Endodermal cell (in vitro differentiated cells): ENCODE results near the gene KCNJ9. TPM values are rescaled to one million over a fixed set of nuclear protein-coding genes. Genes with fewer than 3 reads are reported as not detected.

Experiments
- DNase-seq: peaks from one replicate; pipeline ENCODE4 v3.0.0-alpha.2; 2017
- H3K27ac ChIP-seq: 2 replicates; pipeline ENCODE4 v1.5.1; 2013; ENCODE audit warnings: mild to moderate bottlenecking, low read depth, low read length, moderate library complexity
- H3K27me3 ChIP-seq: 2 replicates; pipeline ENCODE4 v1.6.1; 2013; ENCODE audit warnings: mild to moderate bottlenecking, low read length, moderate library complexity; ENCODE audit not compliant: insufficient read depth, control insufficient read depth, poor library complexity, severe bottlenecking
- H3K36me3 ChIP-seq: 2 replicates; pipeline ENCODE4 v1.7.0; 2013; ENCODE audit warnings: mild to moderate bottlenecking, low read length, moderate library complexity; ENCODE audit not compliant: control insufficient read depth, insufficient read depth
- H3K4me1 ChIP-seq: one replicate; pipeline ENCODE4 v1.7.0; 2013; ENCODE audit warnings: low read length; ENCODE audit not compliant: control insufficient read depth, insufficient read depth
- H3K4me3 ChIP-seq: 2 replicates; pipeline ENCODE4 v1.5.1; 2013; ENCODE audit warnings: mild to moderate bottlenecking, low read length, moderate library complexity
- H3K9ac ChIP-seq: 2 replicates; pipeline ENCODE4 v1.6.1; 2013; ENCODE audit warnings: mild to moderate bottlenecking, low read length, moderate library complexity; ENCODE audit not compliant: poor library complexity, severe bottlenecking; ENCODE audit errors: extremely low read depth
- H3K9me3 ChIP-seq: 2 replicates; pipeline ENCODE4 v1.6.1; 2013; ENCODE audit warnings: mild to moderate bottlenecking, low read length, moderate library complexity; ENCODE audit not compliant: control insufficient read depth
- H3K27ac Mint-ChIP-seq: 2 replicates; pipeline ENCODE4 v1.8.0; 2020; ENCODE audit warnings: mixed read lengths
- H3K27me3 Mint-ChIP-seq: 2 replicates; pipeline ENCODE4 v1.8.0; 2021; ENCODE audit warnings: mild to moderate bottlenecking, mixed read lengths; ENCODE audit not compliant: insufficient read depth
- H3K36me3 Mint-ChIP-seq: 2 replicates; pipeline ENCODE4 v1.8.0; 2020; ENCODE audit warnings: low read depth, mixed read lengths
- H3K4me1 Mint-ChIP-seq: 2 replicates; pipeline ENCODE4 v1.8.0; 2020; ENCODE audit warnings: mixed read lengths
- H3K4me3 Mint-ChIP-seq: 2 replicates; pipeline ENCODE4 v1.8.0; 2020; ENCODE audit warnings: mild to moderate bottlenecking, moderate library complexity, mixed read lengths
- H3K9me3 Mint-ChIP-seq: 2 replicates; pipeline ENCODE4 v1.8.0; 2020; ENCODE audit warnings: mild to moderate bottlenecking, mixed read lengths
- WGBS, 2 experiments: methylation state at CpG; one replicate each; pipeline versions ENCODE4 v1.1.5 to v1.1.7; 2013; ENCODE audit warnings: missing lambda C conversion rate in 2 of 2, mixed read lengths in 1 of 2; ENCODE audit not compliant: insufficient coverage in 1 of 2, insufficient read length in 1 of 2; 5-methylcytosine and 5-hydroxymethylcytosine counted together
- total RNA-seq, 2 donors: library from RNA; stranded (reverse); fragmentation: NEBNext Ultra II Directional in 1 of 2; extraction: Animal tissue kit (Norgen Biotek cat#: 25700) in 1 of 2; gene quantifications; 2 replicates in 1 of 2; 3 replicates in 1 of 2; pipeline ENCODE4 v1.2.1, GENCODE V29; 2021
- TF ChIP-seq, protein P1 (sequence below): fragments of 200-600 bp; sonication (generic); conservative IDR thresholded peaks from 2 replicates; pipeline ENCODE4 v1.5.0; 2021; ENCODE audit warnings: antibody characterized with exemption, mild to moderate bottlenecking

KCNJ9 gene
- total RNA-seq, 2 donors from 2014 or later: not detected

DNA sequence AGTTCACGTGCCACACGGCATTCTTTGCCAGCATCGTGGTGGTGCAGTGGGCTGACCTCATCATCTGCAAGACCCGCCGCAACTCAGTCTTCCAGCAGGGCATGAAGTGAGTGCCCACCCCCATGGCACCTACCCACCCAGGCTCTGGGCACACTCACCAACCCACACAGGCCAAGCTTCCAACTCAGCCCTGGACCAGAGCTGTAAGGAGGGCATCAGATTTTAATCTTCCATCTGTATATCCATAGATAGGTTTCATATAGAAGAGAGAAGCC, 55.5 kb downstream of the KCNJ9 start:
- no peak overlapping the region for H3K27ac ChIP-seq
- WGBS, 2 experiments: 92 to 100% methylated on average over 2 to 5 of the region's 5 CpGs
- H3K36me3 Mint-ChIP-seq: no peaks in the 10 kb centered on the region
- H3K9me3 ChIP-seq: no peaks in the 10 kb centered on the region
- H3K27me3 ChIP-seq: no peaks in the 10 kb centered on the region
- H3K27ac Mint-ChIP-seq: no peak overlapping the region
- H3K4me3 ChIP-seq: no peak overlapping the region
- no peaks in the 10 kb centered on the region for H3K4me1 ChIP-seq
- TF ChIP-seq, protein P1, sequence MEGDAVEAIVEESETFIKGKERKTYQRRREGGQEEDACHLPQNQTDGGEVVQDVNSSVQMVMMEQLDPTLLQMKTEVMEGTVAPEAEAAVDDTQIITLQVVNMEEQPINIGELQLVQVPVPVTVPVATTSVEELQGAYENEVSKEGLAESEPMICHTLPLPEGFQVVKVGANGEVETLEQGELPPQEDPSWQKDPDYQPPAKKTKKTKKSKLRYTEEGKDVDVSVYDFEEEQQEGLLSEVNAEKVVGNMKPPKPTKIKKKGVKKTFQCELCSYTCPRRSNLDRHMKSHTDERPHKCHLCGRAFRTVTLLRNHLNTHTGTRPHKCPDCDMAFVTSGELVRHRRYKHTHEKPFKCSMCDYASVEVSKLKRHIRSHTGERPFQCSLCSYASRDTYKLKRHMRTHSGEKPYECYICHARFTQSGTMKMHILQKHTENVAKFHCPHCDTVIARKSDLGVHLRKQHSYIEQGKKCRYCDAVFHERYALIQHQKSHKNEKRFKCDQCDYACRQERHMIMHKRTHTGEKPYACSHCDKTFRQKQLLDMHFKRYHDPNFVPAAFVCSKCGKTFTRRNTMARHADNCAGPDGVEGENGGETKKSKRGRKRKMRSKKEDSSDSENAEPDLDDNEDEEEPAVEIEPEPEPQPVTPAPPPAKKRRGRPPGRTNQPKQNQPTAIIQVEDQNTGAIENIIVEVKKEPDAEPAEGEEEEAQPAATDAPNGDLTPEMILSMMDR: no peak
- no peaks in the 10 kb centered on the region for H3K9me3 Mint-ChIP-seq
- H3K27me3 Mint-ChIP-seq: peaks cover 6% of the 10 kb centered on the region
- no peaks in the 10 kb centered on the region for H3K4me1 Mint-ChIP-seq
- no peak overlapping the region for H3K9ac ChIP-seq
- no peak for DNase-seq
- no peaks in the 10 kb centered on the region for H3K36me3 ChIP-seq
- no peak overlapping the region for H3K4me3 Mint-ChIP-seq

DNA sequence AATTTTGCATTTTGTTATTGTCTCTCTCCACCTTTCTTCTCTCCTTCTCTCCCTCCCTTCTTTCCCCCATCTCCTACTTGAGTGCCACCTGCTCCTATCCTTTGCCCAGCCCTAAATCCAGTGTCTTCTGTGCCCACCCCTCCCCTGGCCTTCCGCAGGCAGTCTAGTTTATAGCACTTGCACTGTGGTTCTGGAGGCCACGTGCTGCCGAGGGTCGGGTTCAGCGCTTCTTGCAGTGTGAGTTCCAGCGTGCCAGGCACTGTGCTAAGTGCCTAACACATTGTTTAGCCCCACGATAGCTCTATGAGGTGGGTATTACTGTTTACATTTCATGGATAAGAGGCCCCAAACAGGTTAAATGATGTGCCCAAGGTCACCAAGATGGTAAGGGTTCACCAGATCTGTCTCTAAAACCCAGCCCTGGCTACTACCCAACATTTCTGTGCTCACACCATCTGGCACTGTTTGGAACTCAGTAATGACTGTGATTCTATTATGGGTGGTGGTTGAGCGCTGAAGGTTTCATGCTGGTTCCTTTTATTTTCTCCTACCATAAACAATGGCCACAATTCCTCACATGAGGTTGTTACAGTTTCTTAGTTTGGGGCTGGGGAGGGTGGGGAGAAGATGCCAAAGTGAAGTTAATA, 56.0 kb downstream of the KCNJ9 start:
- H3K36me3 ChIP-seq: no peaks in the 10 kb centered on the region
- Mint-ChIP-seq H3K36me3 (no peaks in the 10 kb centered on the region), H3K9me3 (no peaks in the 10 kb centered on the region), H3K27me3 (peaks cover 7% of the 10 kb centered on the region), H3K4me3 (no peak overlapping the region), H3K27ac (no peak overlapping the region), H3K4me1 (no peaks in the 10 kb centered on the region)
- H3K4me3 ChIP-seq: no peak overlapping the region
- no peaks in the 10 kb centered on the region for H3K27me3 ChIP-seq
- no peaks in the 10 kb centered on the region for H3K9me3 ChIP-seq
- H3K9ac ChIP-seq: no peak overlapping the region
- H3K27ac ChIP-seq: no peak overlapping the region
- DNase-seq: no peak
- TF ChIP-seq, protein P1: no peak
- H3K4me1 ChIP-seq: no peaks in the 10 kb centered on the region
- WGBS, 2 experiments: 92 to 96% methylated on average over 6 to 7 of the region's 8 CpGs

DNA sequence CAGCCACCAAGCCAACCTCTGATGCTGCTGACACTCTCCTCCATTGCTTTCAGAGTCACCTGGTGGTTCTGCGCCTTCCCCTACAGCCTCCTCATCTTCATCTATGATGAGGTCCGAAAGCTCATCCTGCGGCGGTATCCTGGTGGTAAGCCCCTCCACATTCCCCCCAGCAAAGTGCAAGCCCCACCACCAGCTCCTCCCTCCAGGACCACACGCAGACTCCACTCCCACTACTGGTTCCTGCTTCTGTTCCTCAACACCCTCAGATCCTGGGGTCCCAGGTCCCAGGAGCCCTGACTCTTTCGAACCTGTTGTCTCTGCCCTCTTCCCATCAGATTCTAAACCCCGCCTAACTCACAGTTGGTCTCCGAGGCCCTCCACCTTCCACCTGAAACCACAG, 58.5 kb downstream of the KCNJ9 start:
- H3K27ac Mint-ChIP-seq: no peak overlapping the region
- Histone ChIP-seq H3K36me3 (no peaks in the 10 kb centered on the region), H3K9ac (no peak overlapping the region), H3K27ac (no peak overlapping the region), H3K9me3 (no peaks in the 10 kb centered on the region), H3K4me1 (no peaks in the 10 kb centered on the region), H3K27me3 (no peaks in the 10 kb centered on the region), H3K4me3 (no peak overlapping the region)
- 95 to 96% methylated on average over 4 to 8 of the region's 8 CpGs for WGBS, 2 experiments
- no peak for DNase-seq
- peaks cover 8% of the 10 kb centered on the region for H3K4me1 Mint-ChIP-seq
- peaks cover 11% of the 10 kb centered on the region for H3K27me3 Mint-ChIP-seq
- TF ChIP-seq, protein P1: no peak
- no peak overlapping the region for H3K4me3 Mint-ChIP-seq
- H3K36me3 Mint-ChIP-seq: no peaks in the 10 kb centered on the region
- H3K9me3 Mint-ChIP-seq: no peaks in the 10 kb centered on the region

Other genes starting within 250 kb of the KCNJ9 start
- not detected for gene VSIG8, start 218.9 kb upstream of the KCNJ9 start, total RNA-seq
- under 1 TPM; 0.49 to 0.55 TPM for gene CFAP45, start 181.4 kb upstream of the KCNJ9 start, total RNA-seq
- gene TAGLN2, start 156.0 kb upstream of the KCNJ9 start, total RNA-seq: 100 to 1,000 TPM; 136 to 221 TPM
- 1 to 10 TPM; 7.5 to 9.2 TPM for gene IGSF9, start 135.9 kb upstream of the KCNJ9 start, total RNA-seq
- not detected for gene SLAMF9, start 127.3 kb upstream of the KCNJ9 start, total RNA-seq
- 1 to 10 TPM; 4.6 to 5.2 TPM for gene PIGM, start 49.5 kb upstream of the KCNJ9 start, total RNA-seq
- gene KCNJ10, start 11.4 kb upstream of the KCNJ9 start, total RNA-seq: under 1 TPM in 1 of 2 donors, not detected in 1; 0.26 TPM
- 10 to 100 TPM; 34.5 to 35.9 TPM for gene IGSF8, start 17.1 kb downstream of the KCNJ9 start, total RNA-seq
- 1 to 10 TPM; 3.0 to 3.2 TPM for gene ATP1A2, start 34.2 kb downstream of the KCNJ9 start, total RNA-seq
- gene ATP1A4, start 70.1 kb downstream of the KCNJ9 start, total RNA-seq: under 1 TPM; 0.55 to 0.75 TPM
- gene CASQ1, start 109.0 kb downstream of the KCNJ9 start, total RNA-seq: under 1 TPM; 0.29 to 0.77 TPM
- gene PEA15, start 123.8 kb downstream of the KCNJ9 start, total RNA-seq: 10 to 100 TPM; 55.9 to 56.3 TPM
- 100 to 1,000 TPM; 185 to 238 TPM for gene DCAF8, start 181.0 kb downstream of the KCNJ9 start, total RNA-seq
- gene PEX19, start 203.6 kb downstream of the KCNJ9 start, total RNA-seq: 100 to 1,000 TPM in 1 of 2 donors, 10 to 100 TPM in 1; 94.7 to 102 TPM